Fibroblast of villous mesenchyme (primary cell): ENCODE results near the gene CDK6. TPM values are rescaled to one million over a fixed set of nuclear protein-coding genes. Genes with fewer than 3 reads are reported as not detected.

Experiments used
- DNase-seq: peaks from one replicate; pipeline ENCODE4 v3.0.0-alpha.2; 2010; ENCODE audit warnings: low read depth
- H3K4me3 ChIP-seq: 2 replicates; pipeline ENCODE4 v1.5.1; 2011; ENCODE audit warnings: low read depth, mild to moderate bottlenecking, low read length
- total RNA-seq: library from RNA; depleted of rRNA; stranded (reverse); fragments of >200 nt; gene quantifications from 2 replicates; pipeline ENCODE4 v1.2.3, GENCODE V29; 2012
- TF ChIP-seq, protein P1 (sequence below): IDR thresholded peaks from 2 replicates; pipeline ENCODE4 v1.5.1; 2012; ENCODE audit warnings: low read depth, mild to moderate bottlenecking, low read length; ENCODE audit not compliant: insufficient read depth

Gene CDK6
- total RNA-seq, 1 donor: 30.7 TPM

DNA sequence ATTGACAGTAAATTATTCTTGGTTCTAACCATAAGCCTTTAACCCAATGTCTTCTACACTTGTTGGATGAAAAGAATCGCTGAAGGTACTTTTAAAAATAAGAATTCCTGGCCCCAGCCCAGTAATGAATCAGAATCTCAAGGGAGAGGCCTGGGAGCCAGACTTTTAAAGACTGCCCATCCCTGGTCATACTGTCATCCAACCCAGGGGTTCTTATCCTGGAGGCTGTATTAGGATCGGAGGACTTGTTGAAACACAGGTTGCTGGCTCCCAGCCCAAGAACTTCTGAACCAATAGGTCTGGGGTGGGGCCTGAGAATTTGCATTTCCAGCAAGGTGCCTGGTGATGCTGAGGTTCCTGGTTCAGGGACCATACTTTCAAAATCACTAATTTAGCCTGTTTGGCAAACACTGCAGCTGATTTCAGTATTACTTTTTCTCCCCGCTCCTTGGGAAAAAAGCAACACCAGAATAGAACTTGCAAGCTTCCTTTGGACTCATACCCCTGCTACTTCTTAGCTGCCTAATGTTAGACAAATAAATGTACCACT lies 166.7 kb downstream of the CDK6 start:
- H3K4me3 ChIP-seq: no peak overlapping the region
- TF ChIP-seq, protein P1, sequence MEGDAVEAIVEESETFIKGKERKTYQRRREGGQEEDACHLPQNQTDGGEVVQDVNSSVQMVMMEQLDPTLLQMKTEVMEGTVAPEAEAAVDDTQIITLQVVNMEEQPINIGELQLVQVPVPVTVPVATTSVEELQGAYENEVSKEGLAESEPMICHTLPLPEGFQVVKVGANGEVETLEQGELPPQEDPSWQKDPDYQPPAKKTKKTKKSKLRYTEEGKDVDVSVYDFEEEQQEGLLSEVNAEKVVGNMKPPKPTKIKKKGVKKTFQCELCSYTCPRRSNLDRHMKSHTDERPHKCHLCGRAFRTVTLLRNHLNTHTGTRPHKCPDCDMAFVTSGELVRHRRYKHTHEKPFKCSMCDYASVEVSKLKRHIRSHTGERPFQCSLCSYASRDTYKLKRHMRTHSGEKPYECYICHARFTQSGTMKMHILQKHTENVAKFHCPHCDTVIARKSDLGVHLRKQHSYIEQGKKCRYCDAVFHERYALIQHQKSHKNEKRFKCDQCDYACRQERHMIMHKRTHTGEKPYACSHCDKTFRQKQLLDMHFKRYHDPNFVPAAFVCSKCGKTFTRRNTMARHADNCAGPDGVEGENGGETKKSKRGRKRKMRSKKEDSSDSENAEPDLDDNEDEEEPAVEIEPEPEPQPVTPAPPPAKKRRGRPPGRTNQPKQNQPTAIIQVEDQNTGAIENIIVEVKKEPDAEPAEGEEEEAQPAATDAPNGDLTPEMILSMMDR: no peak
- DNase-seq: no peak

DNA sequence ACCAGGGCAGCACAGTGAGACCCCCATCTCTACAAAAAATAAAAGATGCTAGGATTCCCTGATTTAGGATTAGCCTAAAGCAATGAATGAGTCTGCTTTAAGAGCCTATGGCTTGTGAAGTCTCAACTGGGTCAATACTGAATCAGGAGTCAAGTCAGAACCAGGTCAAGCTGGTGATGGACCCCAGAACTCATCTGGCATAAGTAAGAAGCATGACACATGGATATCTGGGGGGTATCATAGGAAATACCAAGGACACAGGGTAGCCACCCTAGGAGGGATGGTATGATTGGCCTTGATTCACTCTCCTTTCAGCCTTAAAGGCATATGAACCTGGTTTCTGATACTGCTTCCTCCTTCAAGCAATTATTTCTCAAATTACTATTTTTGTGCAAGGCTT lies 167.8 kb downstream of the CDK6 start:
- TF ChIP-seq, protein P1: no peak
- no peak for DNase-seq

DNA sequence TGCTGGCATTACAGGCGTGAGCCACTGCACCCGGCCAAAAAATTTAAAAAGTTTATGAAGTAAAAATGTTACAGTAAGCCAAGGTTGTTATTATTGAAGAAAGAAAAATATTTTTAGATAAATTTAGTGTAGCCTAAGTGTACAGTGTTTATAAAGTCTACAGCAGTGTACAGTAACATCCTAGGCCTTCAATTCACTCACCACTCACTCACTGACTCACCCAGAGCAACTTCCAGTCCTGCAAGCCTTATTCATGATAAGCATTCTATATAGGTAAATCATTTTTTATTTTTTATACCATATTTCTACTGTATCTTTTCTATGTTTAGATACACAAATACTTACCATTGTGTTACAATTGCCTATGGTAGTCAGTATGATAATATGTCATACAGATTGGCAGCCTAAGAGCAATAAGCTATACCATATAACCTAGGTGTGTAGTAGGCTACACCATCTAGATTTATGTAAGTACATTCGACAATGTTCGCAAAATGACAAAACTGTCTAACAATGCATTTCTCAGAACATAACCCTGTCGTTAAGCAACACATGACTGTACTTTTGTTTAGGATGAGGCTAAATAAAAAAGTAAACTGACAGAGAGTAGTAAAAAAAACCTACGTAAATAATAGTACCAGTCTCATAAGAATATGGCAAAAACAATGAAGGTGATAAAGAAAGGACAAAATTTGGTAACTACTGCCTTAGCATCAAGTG lies 168.4 kb downstream of the CDK6 start:
- no peak overlapping the region for H3K4me3 ChIP-seq
- TF ChIP-seq, protein P1: no peak
- DNase-seq: no peak

More for the DNA sequence above, 167.8 kb downstream of the CDK6 start:
- no peak overlapping the region for H3K4me3 ChIP-seq

DNA sequence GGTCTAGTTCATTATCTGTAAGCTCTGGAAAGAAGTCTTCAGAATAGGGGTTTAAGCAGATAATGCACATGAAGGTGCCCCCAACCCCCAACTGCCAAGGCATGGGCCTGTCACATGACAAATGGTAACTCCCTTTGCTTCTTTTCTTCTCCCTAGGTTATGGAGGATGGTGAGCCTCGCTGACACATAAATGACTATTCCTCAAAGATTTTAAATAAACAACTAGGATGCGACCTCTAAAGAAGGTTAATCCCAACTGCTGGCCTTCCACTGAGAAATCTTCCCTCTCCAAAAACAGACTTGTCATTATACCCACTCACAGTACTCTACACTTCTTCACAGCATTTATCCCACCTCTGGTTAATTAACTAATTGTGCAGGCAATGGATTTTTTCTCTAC lies 170.4 kb downstream of the CDK6 start:
- DNase-seq: no peak

DNA sequence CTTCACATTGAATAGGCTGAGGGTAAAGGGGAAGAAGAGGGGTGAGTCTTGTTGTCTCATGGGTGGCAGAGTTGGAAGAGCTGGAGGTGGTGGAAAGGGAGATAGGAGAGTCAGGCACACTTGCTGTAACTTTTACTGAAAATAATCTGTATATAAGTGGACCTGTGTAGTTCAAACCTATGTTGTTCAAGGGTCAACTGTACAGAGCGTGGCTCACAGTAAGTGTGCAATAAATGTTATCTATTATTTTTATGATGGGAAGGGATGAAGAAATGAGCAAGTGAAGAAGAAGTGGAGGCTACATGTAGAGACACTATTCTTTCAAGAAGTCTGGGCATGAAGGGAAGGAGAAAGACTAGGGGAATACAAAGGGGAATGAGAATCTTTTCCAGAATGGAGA lies 174.7 kb downstream of the CDK6 start:
- H3K4me3 ChIP-seq: no peak overlapping the region
- DNase-seq: no peak
- TF ChIP-seq, protein P1: no peak

More for the DNA sequence above, 170.4 kb downstream of the CDK6 start:
- TF ChIP-seq, protein P1: no peak
- no peak overlapping the region for H3K4me3 ChIP-seq

DNA sequence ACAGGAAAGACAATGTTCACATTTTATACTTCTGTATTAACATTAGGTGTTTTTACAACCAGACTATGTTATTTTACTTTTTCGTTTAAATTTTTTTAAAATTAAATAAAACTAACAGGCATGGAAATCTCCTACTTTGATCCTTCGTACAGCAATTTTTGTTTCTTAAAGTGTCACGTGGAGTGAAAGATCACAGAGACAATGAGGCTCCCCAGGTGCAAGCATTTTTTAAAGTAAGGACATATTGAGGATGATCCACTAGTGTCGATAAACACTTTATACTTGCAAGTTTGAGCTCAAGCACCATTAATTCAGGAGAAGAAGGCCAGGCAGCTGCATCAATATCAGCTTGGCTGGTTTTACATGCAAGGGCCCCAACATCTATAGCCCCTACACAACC lies 177.7 kb downstream of the CDK6 start:
- TF ChIP-seq, protein P1: no peak
- no peak for DNase-seq
- H3K4me3 ChIP-seq: no peak overlapping the region
